LNCAP (cell line): ENCODE measurements around the gene GUCY1A1.

Experiments used
- CTCF ChIP-seq: fragments of 450-650 bp; IDR thresholded peaks from 2 replicates; pipeline ENCODE4 v1.5.1; 2017; ENCODE audit warnings: mild to moderate bottlenecking

GUCY1A1 gene

GRCh38 chr4:155761916-155762315 is 95.3 kb downstream of the GUCY1A1 start:
- TF ChIP-seq CTCF = no peak

- no peak for TF ChIP-seq CTCF
Measured at GRCh38 chr4:155762334-155762733, 95.7 kb downstream of the GUCY1A1 start.

- TF ChIP-seq CTCF = no peak
Measured at GRCh38 chr4:155763551-155763950, 96.9 kb downstream of the GUCY1A1 start.

GRCh38 chr4:155765149-155765548 is 98.5 kb downstream of the GUCY1A1 start:
- TF ChIP-seq CTCF = no peak

- TF ChIP-seq CTCF = no peak
Measured at GRCh38 chr4:155766622-155767021, 100.0 kb downstream of the GUCY1A1 start.

- TF ChIP-seq CTCF = no peak
Measured at GRCh38 chr4:155768370-155768769, 101.7 kb downstream of the GUCY1A1 start.

- no peak for TF ChIP-seq CTCF
Measured at GRCh38 chr4:155769090-155769489, 102.4 kb downstream of the GUCY1A1 start.

GRCh38 chr4:155772459-155773195 is 106.0 kb downstream of the GUCY1A1 start:
- no peak for TF ChIP-seq CTCF
